Measurements from ENCODE around the gene CCNF. TPM values are rescaled to one million over a fixed set of nuclear protein-coding genes. Genes with fewer than 3 reads are reported as not detected.
A peak's percentile ranks its signal among the peaks of the same experiment; 100 is the strongest.
"Not testable (repeated sequence)": the region's sequence is repeated elsewhere in the genome, so short reads cannot be mapped to it uniquely, and the experiment has no call there.

CCNF gene
- total RNA-seq, 4 donors from 2014 or later = 1.2 to 2.5 (median 1.8) TPM

- H3K36me3 ChIP-seq = no peaks in the 10 kb centered on the region
- TF ChIP-seq, protein P1, sequence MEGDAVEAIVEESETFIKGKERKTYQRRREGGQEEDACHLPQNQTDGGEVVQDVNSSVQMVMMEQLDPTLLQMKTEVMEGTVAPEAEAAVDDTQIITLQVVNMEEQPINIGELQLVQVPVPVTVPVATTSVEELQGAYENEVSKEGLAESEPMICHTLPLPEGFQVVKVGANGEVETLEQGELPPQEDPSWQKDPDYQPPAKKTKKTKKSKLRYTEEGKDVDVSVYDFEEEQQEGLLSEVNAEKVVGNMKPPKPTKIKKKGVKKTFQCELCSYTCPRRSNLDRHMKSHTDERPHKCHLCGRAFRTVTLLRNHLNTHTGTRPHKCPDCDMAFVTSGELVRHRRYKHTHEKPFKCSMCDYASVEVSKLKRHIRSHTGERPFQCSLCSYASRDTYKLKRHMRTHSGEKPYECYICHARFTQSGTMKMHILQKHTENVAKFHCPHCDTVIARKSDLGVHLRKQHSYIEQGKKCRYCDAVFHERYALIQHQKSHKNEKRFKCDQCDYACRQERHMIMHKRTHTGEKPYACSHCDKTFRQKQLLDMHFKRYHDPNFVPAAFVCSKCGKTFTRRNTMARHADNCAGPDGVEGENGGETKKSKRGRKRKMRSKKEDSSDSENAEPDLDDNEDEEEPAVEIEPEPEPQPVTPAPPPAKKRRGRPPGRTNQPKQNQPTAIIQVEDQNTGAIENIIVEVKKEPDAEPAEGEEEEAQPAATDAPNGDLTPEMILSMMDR (IDR thresholded peaks at IDR 0.05) = no peak
- no peak for TF ChIP-seq POLR2A (IDR thresholded peaks at IDR 0.05)
- WGBS, 2 donors = 21 to 37% methylated on average over 14 to 15 of the region's 55 CpGs
- intact Hi-C loops (cut with DNase I) = no loop called here
- peak overlapping the region in 1 of 3 donors; percentile 58 for H3K27ac ChIP-seq
- DNase-seq = peak; percentile 63 to 66
- no peaks in the 10 kb centered on the region for H3K9me3 ChIP-seq
- H3K4me3 ChIP-seq (replicated peaks in 1 of 3) = peak overlapping the region; percentile 43 to 81 (median 75)
- no peaks in the 10 kb centered on the region for H3K27me3 ChIP-seq
- peaks cover 20 to 53% of the 10 kb centered on the region in 2 donors for H3K4me1 ChIP-seq
These were observed 46.4 kb downstream of the CCNF start for GRCh38 chr16:2475413-2476344.

- H3K9me3 ChIP-seq = no peaks in the 10 kb centered on the region
- no peaks in the 10 kb centered on the region for H3K27me3 ChIP-seq
- no peaks in the 10 kb centered on the region for H3K36me3 ChIP-seq
- H3K4me1 ChIP-seq = peaks cover 27 to 53% of the 10 kb centered on the region in 2 donors
- no peak for TF ChIP-seq POLR2A (IDR thresholded peaks at IDR 0.05)
- TF ChIP-seq, protein P1 (IDR thresholded peaks at IDR 0.05) = no peak
- 95 to 96% methylated on average over 9 of the region's 9 CpGs for WGBS, 2 donors
- peak overlapping the region in 1 of 3 donors; percentile 81 for H3K4me3 ChIP-seq (replicated peaks in 1 of 3)
- intact Hi-C loops (cut with DNase I) = no loop called here
- DNase-seq = no peak
- H3K27ac ChIP-seq = peak overlapping the region in 1 of 3 donors; percentile 58
These were observed 47.1 kb downstream of the CCNF start for GRCh38 chr16:2476345-2476720.

DNA sequence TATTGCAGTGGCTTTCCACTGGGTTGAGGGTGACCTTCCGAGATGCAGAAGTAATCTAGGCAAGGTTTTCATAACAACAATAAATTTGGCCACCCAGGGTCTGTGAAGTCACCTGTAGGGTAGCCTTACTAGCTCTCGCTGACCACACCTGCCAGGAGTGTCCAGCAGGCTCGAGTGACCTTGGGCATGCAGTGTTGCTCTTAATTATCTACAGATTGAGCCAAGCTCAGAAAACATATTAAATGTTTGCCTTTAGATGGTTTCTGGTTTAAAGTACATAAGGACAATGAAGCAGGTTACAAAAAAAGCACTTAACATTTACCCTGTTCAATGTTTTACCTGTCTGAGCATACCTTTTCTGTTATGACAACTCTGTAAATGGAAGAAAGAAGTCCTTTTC is 47.5 kb downstream of the CCNF start:
- no peaks in the 10 kb centered on the region for H3K9me3 ChIP-seq

GRCh38 chr16:2477327-2477726 is 48.1 kb downstream of the CCNF start:
- Histone ChIP-seq H3K27ac (no peak overlapping the region), H3K27me3 (no peaks in the 10 kb centered on the region), H3K9me3 (no peaks in the 10 kb centered on the region), H3K4me3 (replicated peaks in 1 of 3) (no peak overlapping the region), H3K36me3 (no peaks in the 10 kb centered on the region), H3K4me1 (peaks cover 31 to 53% of the 10 kb centered on the region in 2 donors)
- DNase-seq = no peak
- WGBS, 2 donors = 92 to 94% methylated on average over 3 of the region's 3 CpGs
- intact Hi-C loops (cut with DNase I) = no loop called here
- no peak for TF ChIP-seq POLR2A (IDR thresholded peaks at IDR 0.05)
- TF ChIP-seq, protein P1 (IDR thresholded peaks at IDR 0.05) = no peak

More for the DNA sequence above, 47.5 kb downstream of the CCNF start:
- no peak overlapping the region for H3K4me3 ChIP-seq (replicated peaks in 1 of 3)
- peaks cover 31 to 53% of the 10 kb centered on the region in 2 donors for H3K4me1 ChIP-seq
- 82 to 85% methylated on average over 3 of the region's 3 CpGs for WGBS, 2 donors
- H3K36me3 ChIP-seq = no peaks in the 10 kb centered on the region
- no peak overlapping the region for H3K27ac ChIP-seq
- TF ChIP-seq POLR2A (IDR thresholded peaks at IDR 0.05) = no peak
- intact Hi-C loops (cut with DNase I) = no loop called here
- no peak for DNase-seq
- H3K27me3 ChIP-seq = no peaks in the 10 kb centered on the region

GRCh38 chr16:2478279-2478678 is 49.0 kb downstream of the CCNF start:
- H3K36me3 ChIP-seq = no peaks in the 10 kb centered on the region
- no peak for TF ChIP-seq POLR2A (IDR thresholded peaks at IDR 0.05)
- TF ChIP-seq, protein P1 (IDR thresholded peaks at IDR 0.05) = no peak

GRCh38 chr16:2479996-2480395 is 50.7 kb downstream of the CCNF start:
- H3K27me3 ChIP-seq; H3K4me3 ChIP-seq (replicated peaks in 1 of 3); H3K36me3 ChIP-seq; DNase-seq; intact Hi-C loops (cut with DNase I); H3K9me3 ChIP-seq: not testable (repeated sequence)
- Histone ChIP-seq H3K4me1 (peaks cover 41 to 74% of the 10 kb centered on the region in 2 donors), H3K27ac (peak overlapping the region in 2 of 3 donors; percentile 59 to 73)
- WGBS, 2 donors = 93 to 96% methylated on average over 10 of the region's 10 CpGs

More at GRCh38 chr16:2478279-2478678, 49.0 kb downstream of the CCNF start:
- Histone ChIP-seq H3K27ac (no peak overlapping the region), H3K4me1 (peaks cover 39 to 61% of the 10 kb centered on the region in 2 donors), H3K9me3 (no peaks in the 10 kb centered on the region), H3K4me3 (replicated peaks in 1 of 3) (no peak overlapping the region), H3K27me3 (no peaks in the 10 kb centered on the region)
- DNase-seq = no peak
- 78 to 83% methylated on average over 8 of the region's 8 CpGs for WGBS, 2 donors
- intact Hi-C loops (cut with DNase I) = no loop called here

Measured in thyroid gland (tissue), 4 donors.